GM23338 (cell line): ENCODE results near the gene DNAH9. TPM values are rescaled to one million over a fixed set of nuclear protein-coding genes. Genes with fewer than 3 reads are reported as not detected.
A peak's percentile ranks its signal among the peaks of the same experiment; 100 is the strongest.

Experiments
- ATAC-seq: fragments of 200-7000 bp; cut with Tn5 transposase; 3 replicates; pipeline ENCODE4 v1.9.1; 2020
- DNase-seq: peaks from one replicate; pipeline ENCODE4 v3.0.0-alpha.2; 2015; ENCODE audit warnings: low spot score
- H2AFZ ChIP-seq: fragments of 200-600 bp; sonication (generic); 2 replicates; pipeline ENCODE4 v1.8.0; 2016; ENCODE audit warnings: antibody characterized with exemption, mild to moderate bottlenecking, moderate library complexity
- H3F3A ChIP-seq: fragments of 200-600 bp; sonication (generic); replicated peaks from 2 replicates; pipeline ENCODE4 v1.8.0; 2017; ENCODE audit warnings: antibody characterized with exemption, mixed run types, low read depth
- H3K27ac ChIP-seq: fragments of 200-600 bp; sonication (generic); 2 replicates; pipeline ENCODE4 v1.6.1; 2016; ENCODE audit warnings: low read depth
- H3K27me3 ChIP-seq: fragments of 200-600 bp; sonication (generic); 2 replicates; pipeline ENCODE4 v1.8.0; 2016; ENCODE audit warnings: mild to moderate bottlenecking, mixed run types, moderate library complexity; ENCODE audit not compliant: insufficient read depth
- H3K36me3 ChIP-seq: fragments of 200-600 bp; sonication (generic); 2 replicates; pipeline ENCODE4 v1.8.0; 2016; ENCODE audit warnings: mild to moderate bottlenecking; ENCODE audit not compliant: insufficient read depth
- H3K4me1 ChIP-seq: fragments of 200-600 bp; sonication (generic); 2 replicates; pipeline ENCODE4 v1.8.0; 2016; ENCODE audit warnings: mild to moderate bottlenecking, moderate library complexity; ENCODE audit not compliant: insufficient read depth
- H3K4me2 ChIP-seq: fragments of 200-600 bp; sonication (generic); 2 replicates; pipeline ENCODE4 v1.7.1; 2017; ENCODE audit warnings: mixed run types
- H3K4me3 ChIP-seq: fragments of 200-600 bp; sonication (generic); 2 replicates; pipeline ENCODE4 v1.6.1; 2016; ENCODE audit warnings: mixed run types
- H3K79me2 ChIP-seq: fragments of 200-600 bp; sonication (generic); replicated peaks from 2 replicates; pipeline ENCODE4 v1.8.0; 2017; ENCODE audit warnings: mild to moderate bottlenecking; ENCODE audit not compliant: insufficient read depth
- H3K9me2 ChIP-seq: fragments of 200-600 bp; sonication (generic); 2 replicates; pipeline ENCODE4 v1.8.0; 2017; ENCODE audit not compliant: insufficient read depth
- H4K20me1 ChIP-seq: fragments of 200-600 bp; sonication (generic); replicated peaks from 2 replicates; pipeline ENCODE4 v1.8.0; 2017; ENCODE audit warnings: mild to moderate bottlenecking; ENCODE audit not compliant: insufficient read depth
- H3K27ac Mint-ChIP-seq: 2 replicates; pipeline ENCODE4 v1.8.0; 2020; ENCODE audit warnings: inconsistent platforms, mild to moderate bottlenecking, moderate library complexity, mixed read lengths
- H3K27me3 Mint-ChIP-seq: 3 replicates; pipeline ENCODE4 v1.8.0; 2022; ENCODE audit warnings: low read depth, mild to moderate bottlenecking, moderate library complexity, mixed read lengths, inconsistent platforms; ENCODE audit not compliant: insufficient read depth, poor library complexity
- H3K36me3 Mint-ChIP-seq: 3 replicates; pipeline ENCODE4 v1.8.0; 2021; ENCODE audit warnings: low read depth, mild to moderate bottlenecking, inconsistent platforms, moderate library complexity, mixed read lengths
- H3K4me1 Mint-ChIP-seq: 3 replicates; pipeline ENCODE4 v1.8.0; 2020; ENCODE audit warnings: mild to moderate bottlenecking, inconsistent platforms, mixed read lengths
- H3K4me3 Mint-ChIP-seq: 3 replicates; pipeline ENCODE4 v1.8.0; 2021; ENCODE audit warnings: moderate library complexity, mild to moderate bottlenecking, inconsistent platforms, mixed read lengths
- H3K9me3 Mint-ChIP-seq: 3 replicates; pipeline ENCODE4 v1.8.0; 2020; ENCODE audit warnings: moderate library complexity, mild to moderate bottlenecking, inconsistent platforms, mixed read lengths
- CTCF ChIP-seq, 2 experiments: fragments of 200-600 bp in 1 of 2; sonication (generic) in 1 of 2; conservative IDR thresholded peaks; 2 replicates each; pipeline versions ENCODE4 v1.5.1 to v1.6.1; 2016 to 2017; ENCODE audit warnings: antibody characterized with exemption in 2 of 2, low read depth in 2 of 2, mild to moderate bottlenecking in 2 of 2, moderate library complexity in 1 of 2
- STAT1 ChIP-seq: IDR thresholded peaks from one replicate; pipeline ENCODE4 v1.6.1; 2016; ENCODE audit warnings: antibody characterized with exemption; ENCODE audit not compliant: unreplicated experiment
- ZNF114 ChIP-seq: fragments of 250-450 bp; sonication (Bioruptor Pico); IDR thresholded peaks from 2 replicates; pipeline ENCODE4 v1.5.0; 2020; ENCODE audit warnings: mild to moderate bottlenecking, moderate library complexity
- ZNF331 ChIP-seq: fragments of 250-450 bp; sonication (Bioruptor Pico); IDR thresholded peaks from 2 replicates; pipeline ENCODE4 v1.5.0; 2020; ENCODE audit warnings: low read depth, mild to moderate bottlenecking, moderate library complexity
- ZNF462 ChIP-seq: fragments of 250-450 bp; sonication (Bioruptor Pico); IDR thresholded peaks from 2 replicates; pipeline ENCODE4 v1.5.0; 2020; ENCODE audit warnings: mild to moderate bottlenecking, moderate library complexity
- polyA plus RNA-seq: library from polyadenylated mRNA; unstranded; fragments of >200 nt; fragmentation: Nextera tagmentation; extraction: Ambion mirVana; gene quantifications from 2 replicates; pipeline ENCODE4 v1.2.1, GENCODE V29; 2016
- total RNA-seq: library from RNA; depleted of rRNA; stranded (reverse); fragments of >200 nt; shearing (Covaris generic); gene quantifications from 2 replicates; pipeline ENCODE4 v1.2.3, GENCODE V29; 2014

The DNAH9 gene
- total and polyA plus RNA-seq, 2 experiments from 2014 or later: not detected

- Histone ChIP-seq H3K27me3 (no peaks in the 10 kb centered on the region), H3K4me3 (no peak overlapping the region), H3K9me2 (no peaks in the 10 kb centered on the region), H3K79me2 (no peaks in the 10 kb centered on the region), H3K4me2 (no peak overlapping the region), H3K4me1 (peaks cover 34% of the 10 kb centered on the region), H3K36me3 (peaks cover 6% of the 10 kb centered on the region; the same call in 1 of the 2 replicates), H3F3A (no peaks in the 10 kb centered on the region), H3K27ac (no peak overlapping the region), H4K20me1 (no peaks in the 10 kb centered on the region), H2AFZ (no peak overlapping the region)
- TF ChIP-seq ZNF462 (CRISPR knock-in tag) (no peak), STAT1 (no peak), CTCF (conservative IDR thresholded peaks at IDR 0.05; ENCODE audit: low read depth in 2 of 2) (peak in 1 of 2 experiments; percentile 14; a peak in 1 of 4 replicates), ZNF331 (no peak), ZNF114 (CRISPR knock-in tag) (no peak)
- H3K27me3 Mint-ChIP-seq: no peaks in the 10 kb centered on the region
- no peak overlapping the region for H3K27ac Mint-ChIP-seq
- peaks cover 40% of the 10 kb centered on the region for H3K4me1 Mint-ChIP-seq
- no peak overlapping the region for H3K4me3 Mint-ChIP-seq
- peaks cover 54% of the 10 kb centered on the region for H3K36me3 Mint-ChIP-seq
- no peak for ATAC-seq
- no peaks in the 10 kb centered on the region for H3K9me3 Mint-ChIP-seq
- DNase-seq: no peak
These were observed 388.1 kb downstream of the DNAH9 start for GRCh38 chr17:11986179-11986941.
